Islet precursor cell (in vitro differentiated cells): ENCODE measurements around the gene PPP2R1A.
"Not testable (repeated sequence)": the region's sequence is repeated elsewhere in the genome, so short reads cannot be mapped to it uniquely, and the experiment has no call there.

Experiments used
- DNase-seq: peaks from one replicate; pipeline ENCODE4 v3.0.0-alpha.2; 2018

The PPP2R1A gene

DNA sequence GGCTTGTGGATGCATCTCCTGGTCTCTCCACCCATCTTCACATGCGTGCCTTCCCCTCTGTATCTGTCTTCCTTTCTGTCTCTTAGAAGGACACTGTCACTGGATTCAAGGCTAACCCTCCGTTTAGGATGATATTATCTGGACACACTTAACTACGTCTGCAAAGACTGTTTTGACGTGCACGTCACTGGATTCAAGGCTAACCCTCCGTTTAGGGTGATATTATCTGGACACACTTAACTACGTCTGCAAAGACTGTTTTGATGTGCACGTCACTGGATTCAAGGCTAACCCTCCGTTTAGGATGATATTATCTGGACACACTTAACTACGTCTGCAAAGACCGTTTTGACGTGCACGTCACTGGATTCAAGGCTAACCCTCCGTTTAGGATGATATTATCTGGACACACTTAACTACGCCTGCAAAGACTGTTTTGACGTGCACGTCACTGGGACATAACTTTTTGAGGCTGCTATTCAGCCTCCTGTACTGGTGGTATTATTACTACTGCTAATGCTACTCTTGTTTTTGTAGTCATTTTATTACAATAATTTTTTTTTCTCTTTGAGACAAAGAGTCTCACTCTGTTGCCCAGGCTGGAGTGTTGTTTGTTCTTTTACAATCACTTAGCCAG, 11.0 kb downstream of the PPP2R1A start:
- DNase-seq = not testable (repeated sequence)

DNA sequence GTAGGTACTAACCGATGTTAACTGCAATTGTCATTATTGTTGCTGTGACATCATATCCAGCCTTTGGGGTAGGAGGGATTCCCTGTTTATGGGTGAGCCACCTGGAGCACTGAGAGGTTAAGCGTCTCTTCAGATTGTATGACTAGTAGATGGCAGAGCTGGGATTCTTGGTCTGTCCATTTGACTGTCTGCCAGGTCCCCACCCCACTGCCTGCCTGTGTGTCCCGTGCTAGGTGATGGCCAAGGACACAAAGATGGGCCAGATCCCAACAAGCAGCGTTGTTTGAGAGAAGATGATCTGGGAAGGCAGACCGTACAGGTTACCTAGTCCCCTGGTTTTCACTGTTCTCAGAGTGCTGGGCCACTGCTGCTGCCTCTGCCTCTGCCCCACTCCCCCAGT, 16.6 kb downstream of the PPP2R1A start:
- DNase-seq = no peak

DNA sequence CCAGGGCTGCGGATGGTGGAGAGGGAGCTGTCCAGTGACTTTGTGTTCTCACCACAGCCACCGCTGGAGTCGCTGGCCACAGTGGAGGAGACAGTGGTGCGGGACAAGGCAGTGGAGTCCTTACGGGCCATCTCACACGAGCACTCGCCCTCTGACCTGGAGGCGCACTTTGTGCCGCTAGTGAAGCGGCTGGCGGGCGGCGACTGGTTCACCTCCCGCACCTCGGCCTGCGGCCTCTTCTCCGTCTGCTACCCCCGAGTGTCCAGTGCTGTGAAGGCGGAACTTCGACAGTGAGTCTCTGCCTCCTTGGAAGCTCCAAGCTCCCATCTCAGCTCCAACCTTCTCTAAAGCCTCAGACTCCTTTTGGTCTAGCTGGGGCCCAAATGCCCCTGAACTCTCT, 21.4 kb downstream of the PPP2R1A start:
- no peak for DNase-seq

DNA sequence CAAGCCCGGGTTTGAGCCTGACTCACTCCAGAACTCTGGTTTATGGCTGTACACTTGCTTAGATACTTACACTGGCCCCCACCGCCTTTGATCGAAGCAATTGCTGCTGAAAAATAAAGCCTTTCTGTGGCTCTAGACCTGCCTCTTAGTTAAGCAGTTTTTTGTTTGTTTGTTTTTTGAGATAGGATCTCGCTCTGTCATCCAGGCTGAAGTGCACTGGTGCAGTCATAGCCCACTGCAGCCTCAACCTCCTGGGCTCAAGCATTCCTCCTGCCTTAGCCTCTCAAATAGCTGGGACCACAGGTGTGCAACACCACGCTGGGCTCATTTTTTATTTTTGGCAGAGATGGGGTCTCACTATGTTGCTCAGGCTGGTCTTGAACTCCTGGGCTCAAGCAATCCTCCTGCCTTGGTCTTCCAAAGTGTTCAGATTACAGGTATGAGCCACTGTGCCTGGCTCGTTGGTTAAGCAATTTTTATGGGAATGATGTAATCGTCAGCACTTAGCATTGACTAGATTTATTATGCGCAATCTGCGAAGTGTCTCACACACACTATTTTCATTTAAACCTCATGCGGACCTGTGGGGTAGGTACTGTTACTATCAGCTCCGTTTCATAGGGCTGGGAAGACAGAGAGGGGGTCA, 22.2 kb downstream of the PPP2R1A start:
- DNase-seq = no peak

- DNase-seq = no peak
These were observed 22.9 kb downstream of the PPP2R1A start for GRCh38 chr19:52212572-52213255.

- no peak for DNase-seq
These were observed 24.4 kb downstream of the PPP2R1A start for GRCh38 chr19:52214241-52214640.

GRCh38 chr19:52216401-52216800, 26.5 kb downstream of the PPP2R1A start:
- no peak for DNase-seq

DNA sequence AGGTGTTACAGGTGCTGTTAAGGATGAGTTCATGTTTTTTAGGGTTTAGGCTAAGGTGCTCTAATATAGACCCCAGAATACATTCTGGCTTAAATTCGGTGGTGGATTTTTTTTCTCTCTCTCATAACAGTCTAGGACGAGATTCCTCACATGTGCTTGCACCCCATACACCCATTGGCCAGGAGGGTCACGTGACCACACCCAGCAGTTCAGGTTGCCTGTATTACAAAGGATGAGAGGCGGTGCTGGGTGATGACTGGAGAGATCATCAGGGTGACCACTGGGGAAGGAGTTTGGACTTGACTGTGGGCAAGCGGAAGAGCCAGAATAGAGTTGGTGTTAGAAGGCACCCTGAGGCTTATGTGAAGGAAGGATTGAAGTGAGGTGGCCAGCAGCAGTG, 27.7 kb downstream of the PPP2R1A start:
- DNase-seq = no peak

GRCh38 chr19:52219611-52220010, 29.8 kb downstream of the PPP2R1A start:
- peak; percentile 40 for DNase-seq

- peak; percentile 42 for DNase-seq
These were observed 31.2 kb downstream of the PPP2R1A start for GRCh38 chr19:52221031-52221430.

- peak; percentile 29 for DNase-seq
These were observed 32.1 kb downstream of the PPP2R1A start for GRCh38 chr19:52221831-52222375.

GRCh38 chr19:52224211-52224610, 34.4 kb downstream of the PPP2R1A start:
- DNase-seq = peak; percentile 18

DNA sequence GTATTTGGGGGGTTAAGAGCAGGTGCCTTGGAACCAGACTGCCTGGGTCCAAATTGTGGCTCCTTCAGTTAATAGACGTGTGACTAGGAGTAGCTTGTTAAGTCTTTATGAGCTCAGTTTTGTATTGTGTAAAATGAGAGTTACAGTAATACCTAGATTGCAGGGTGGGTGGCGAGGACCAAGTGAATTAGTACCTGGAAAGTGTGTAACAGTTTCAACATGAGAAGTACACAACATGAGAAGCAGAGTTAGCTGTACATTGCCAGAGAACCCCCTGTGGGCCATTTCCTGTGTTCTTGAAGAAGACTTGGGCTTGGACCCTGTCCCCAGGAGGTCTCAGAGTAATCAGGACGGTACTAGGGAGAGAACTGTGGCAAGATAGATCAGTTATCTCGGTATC, 36.8 kb downstream of the PPP2R1A start:
- peak; percentile 3 for DNase-seq

GRCh38 chr19:52227196-52227940, 37.5 kb downstream of the PPP2R1A start:
- peak; percentile 37 for DNase-seq

GRCh38 chr19:52227980-52228379, 38.1 kb downstream of the PPP2R1A start:
- DNase-seq = peak; percentile 25

GRCh38 chr19:52229524-52229923, 39.7 kb downstream of the PPP2R1A start:
- DNase-seq = peak; percentile 31

- peak; percentile 25 for DNase-seq
These were observed 40.8 kb downstream of the PPP2R1A start for GRCh38 chr19:52230685-52231084.

GRCh38 chr19:52231154-52231910, 41.5 kb downstream of the PPP2R1A start:
- DNase-seq = no peak

GRCh38 chr19:52234406-52234805, 44.6 kb downstream of the PPP2R1A start:
- DNase-seq = no peak

DNA sequence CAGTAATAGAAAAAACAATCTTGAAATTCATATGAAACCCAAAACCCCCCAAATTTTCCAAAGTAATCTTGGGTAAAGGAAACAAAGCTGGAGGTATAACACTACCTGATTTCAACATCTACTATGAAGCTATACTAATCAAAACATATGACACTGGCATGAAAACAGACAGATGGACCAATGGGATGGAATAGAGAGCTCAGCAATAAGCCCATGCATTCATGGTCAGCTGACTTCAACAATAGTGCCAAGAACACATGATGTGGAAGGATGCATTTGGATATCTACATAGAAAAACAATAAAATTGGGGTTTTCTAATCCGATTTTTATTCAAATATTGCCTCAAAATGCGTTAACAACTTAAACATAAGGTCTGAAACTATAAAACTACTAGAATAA, 47.3 kb downstream of the PPP2R1A start:
- no peak for DNase-seq

DNA sequence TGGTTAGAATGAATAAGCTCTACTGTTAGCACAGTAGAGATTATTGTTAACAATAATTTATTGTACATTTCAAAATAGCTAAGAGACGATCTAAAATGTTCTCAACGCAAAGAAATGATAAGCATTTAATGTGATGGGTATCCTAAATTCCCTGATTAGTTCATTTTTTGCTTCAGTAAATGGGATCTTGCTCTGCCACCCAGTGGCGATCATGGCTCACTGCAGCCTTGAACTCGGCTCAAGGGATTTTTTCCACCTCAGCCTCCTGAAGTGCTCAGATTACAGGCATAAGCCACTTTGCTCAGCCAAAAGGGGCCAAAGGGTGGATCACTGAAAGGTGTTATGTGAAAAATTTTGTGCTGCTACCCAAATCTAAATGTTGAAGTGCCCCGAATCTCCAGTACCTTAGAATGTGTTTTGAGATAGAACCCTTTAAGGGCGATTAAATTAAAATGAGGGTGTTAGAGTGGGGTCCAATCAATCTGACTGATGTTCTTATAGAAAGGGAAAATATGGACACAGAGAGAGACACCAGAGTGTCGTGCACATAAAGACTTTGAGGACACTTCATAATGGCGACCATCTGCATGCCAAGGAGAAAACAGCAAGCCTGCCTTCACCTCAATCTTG, 48.0 kb downstream of the PPP2R1A start:
- peak; percentile 68 for DNase-seq

GRCh38 chr19:52244021-52244420, 54.2 kb downstream of the PPP2R1A start:
- no peak for DNase-seq
